Measurements from ENCODE around the gene GLI1. TPM values are rescaled to one million over a fixed set of nuclear protein-coding genes. Genes with fewer than 3 reads are reported as not detected.
A peak's percentile ranks its signal among the peaks of the same experiment; 100 is the strongest.

Gene GLI1
- total and polyA plus RNA-seq, 2 donors (not counting 1 experiment from before 2014, with no cell fraction given) = 0.40 to 2.0 TPM

DNA sequence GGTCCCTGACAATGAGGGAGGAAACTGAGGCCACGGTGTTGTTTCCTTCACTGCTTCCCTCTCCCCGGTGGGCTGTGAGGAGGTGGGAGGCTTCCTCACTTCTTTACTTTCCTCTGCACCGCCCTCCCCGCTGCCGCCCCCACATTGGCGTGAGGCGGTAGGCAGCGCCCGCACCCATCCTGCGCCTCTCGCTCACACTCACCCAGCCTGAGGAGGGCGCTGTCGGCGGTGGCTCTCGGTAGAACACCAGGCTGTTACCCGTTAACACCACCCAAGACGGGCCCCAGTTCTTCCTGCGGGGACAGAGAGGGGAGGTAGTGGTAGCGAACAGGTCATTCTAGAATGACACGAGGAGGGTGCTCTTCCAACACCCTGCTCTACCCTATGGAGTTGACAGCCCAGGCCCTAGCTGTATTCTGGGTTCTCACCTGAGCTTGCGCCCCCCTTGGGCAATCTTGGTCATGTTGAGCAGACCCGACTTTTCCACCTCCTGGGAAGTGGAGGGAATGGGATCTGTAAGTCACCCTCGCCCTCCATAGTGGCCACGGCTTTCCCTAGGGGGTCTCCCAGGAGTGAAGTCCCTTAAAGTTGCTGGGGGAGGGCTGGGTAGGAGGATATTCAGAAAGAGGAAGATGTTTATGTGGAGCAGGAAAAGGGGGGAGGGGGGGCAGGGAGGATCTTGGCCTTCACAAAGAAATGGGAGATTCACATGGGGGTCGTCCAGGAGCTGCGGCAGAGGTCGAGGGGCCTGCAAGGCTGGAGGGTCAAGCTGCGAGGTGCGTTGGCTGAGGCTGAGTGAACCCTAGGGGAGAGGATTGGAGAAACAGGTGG, 16.8 kb downstream of the GLI1 start:
- Histone ChIP-seq H3K4me1 (ENCODE audit: control insufficient read depth, extremely low read depth, insufficient read depth, low read length) (no peaks in the 10 kb centered on the region), H3K27ac (ENCODE audit: insufficient read depth, low read length) (no peak overlapping the region), H3K4me3 (replicated peaks in 1 of 4; ENCODE audit: control extremely low read depth in 1 of 4, insufficient read depth in 1 of 4, low read depth in 3 of 4, low read length in 4 of 4) (peak overlapping the region in 1 of 4 experiments; percentile 33), H3K36me3 (ENCODE audit: control insufficient read depth, insufficient read depth, low read length) (no peaks in the 10 kb centered on the region), H3K79me2 (ENCODE audit: control insufficient read depth, insufficient read depth, low read length) (no peaks in the 10 kb centered on the region), H3K9me3 (ENCODE audit: control insufficient read depth, insufficient read depth, low read depth, low read length) (no peaks in the 10 kb centered on the region), H3K4me2 (ENCODE audit: extremely low read depth, insufficient read depth, low read length) (peak overlapping the region; percentile 79), H3K9ac (ENCODE audit: insufficient read depth, low read length) (no peak overlapping the region), H2AFZ (ENCODE audit: low read length) (no peak overlapping the region), H4K20me1 (ENCODE audit: control insufficient read depth, extremely low read depth, insufficient read depth, low read length) (no peaks in the 10 kb centered on the region), H3K27me3 (ENCODE audit: control insufficient read depth, insufficient read depth, low read length) (peaks cover 63% of the 10 kb centered on the region)
- DNase-seq (ENCODE audit: low read depth in 2 of 2) = no peak
- TF ChIP-seq, protein P1, sequence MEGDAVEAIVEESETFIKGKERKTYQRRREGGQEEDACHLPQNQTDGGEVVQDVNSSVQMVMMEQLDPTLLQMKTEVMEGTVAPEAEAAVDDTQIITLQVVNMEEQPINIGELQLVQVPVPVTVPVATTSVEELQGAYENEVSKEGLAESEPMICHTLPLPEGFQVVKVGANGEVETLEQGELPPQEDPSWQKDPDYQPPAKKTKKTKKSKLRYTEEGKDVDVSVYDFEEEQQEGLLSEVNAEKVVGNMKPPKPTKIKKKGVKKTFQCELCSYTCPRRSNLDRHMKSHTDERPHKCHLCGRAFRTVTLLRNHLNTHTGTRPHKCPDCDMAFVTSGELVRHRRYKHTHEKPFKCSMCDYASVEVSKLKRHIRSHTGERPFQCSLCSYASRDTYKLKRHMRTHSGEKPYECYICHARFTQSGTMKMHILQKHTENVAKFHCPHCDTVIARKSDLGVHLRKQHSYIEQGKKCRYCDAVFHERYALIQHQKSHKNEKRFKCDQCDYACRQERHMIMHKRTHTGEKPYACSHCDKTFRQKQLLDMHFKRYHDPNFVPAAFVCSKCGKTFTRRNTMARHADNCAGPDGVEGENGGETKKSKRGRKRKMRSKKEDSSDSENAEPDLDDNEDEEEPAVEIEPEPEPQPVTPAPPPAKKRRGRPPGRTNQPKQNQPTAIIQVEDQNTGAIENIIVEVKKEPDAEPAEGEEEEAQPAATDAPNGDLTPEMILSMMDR (conservative IDR thresholded peaks at IDR 0.05 in 1 of 2, IDR thresholded peaks at IDR 0.05 in 1 of 2; ENCODE audit: low read depth in 1 of 2, low read length in 2 of 2) = no peak
- TF ChIP-seq EZH2 (IDR thresholded peaks at IDR 0.05; ENCODE audit: low read length, missing control alignments) = no peak

DNA sequence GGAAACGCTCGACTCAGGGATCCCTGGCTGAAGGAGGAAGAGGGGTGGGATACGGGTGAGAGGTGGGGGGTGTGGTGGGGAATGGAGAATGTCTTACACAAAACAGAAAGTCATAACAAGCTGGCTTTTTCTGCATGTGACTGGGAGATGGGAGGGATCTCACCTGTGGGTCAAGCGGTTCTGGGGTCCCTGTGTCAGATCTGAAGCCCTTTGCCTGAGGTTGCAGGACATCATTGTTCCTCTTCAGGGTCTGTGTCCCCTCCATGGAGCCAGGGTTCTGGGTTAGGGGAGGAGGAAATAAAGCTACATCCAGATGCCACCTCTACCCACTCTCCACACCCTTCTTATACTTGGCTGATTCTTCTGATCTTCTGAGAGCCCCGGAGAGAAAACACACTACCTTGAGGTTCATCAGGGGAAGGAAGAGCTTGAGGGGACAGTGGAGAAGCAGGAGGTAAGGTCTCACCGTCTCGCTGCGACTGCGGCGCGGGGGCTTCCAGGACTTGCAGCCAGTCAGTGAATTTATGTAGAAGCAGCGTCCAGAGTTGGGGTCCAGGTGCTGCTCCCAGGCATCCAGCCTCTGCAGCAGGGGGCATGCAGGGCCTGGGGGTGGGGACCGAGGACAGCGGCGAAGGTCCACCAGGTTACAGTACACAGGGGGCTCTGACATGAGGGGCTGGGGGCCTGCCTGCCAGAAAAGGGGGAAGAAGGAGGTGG, 17.6 kb downstream of the GLI1 start:
- no peaks in the 10 kb centered on the region for H3K36me3 ChIP-seq (ENCODE audit: control insufficient read depth, insufficient read depth, low read length)
- no peaks in the 10 kb centered on the region for H3K9me3 ChIP-seq (ENCODE audit: control insufficient read depth, insufficient read depth, low read depth, low read length)
- no peak overlapping the region for H3K27ac ChIP-seq (ENCODE audit: insufficient read depth, low read length)
- H3K4me1 ChIP-seq (ENCODE audit: control insufficient read depth, extremely low read depth, insufficient read depth, low read length) = no peaks in the 10 kb centered on the region
- H3K9ac ChIP-seq (ENCODE audit: insufficient read depth, low read length) = no peak overlapping the region
- no peak overlapping the region for H3K4me2 ChIP-seq (ENCODE audit: extremely low read depth, insufficient read depth, low read length)
- no peak for DNase-seq (ENCODE audit: low read depth in 2 of 2)
- peaks cover 63% of the 10 kb centered on the region for H3K27me3 ChIP-seq (ENCODE audit: control insufficient read depth, insufficient read depth, low read length)
- H3K79me2 ChIP-seq (ENCODE audit: control insufficient read depth, insufficient read depth, low read length) = no peaks in the 10 kb centered on the region
- TF ChIP-seq, protein P1 (conservative IDR thresholded peaks at IDR 0.05 in 1 of 2, IDR thresholded peaks at IDR 0.05 in 1 of 2; ENCODE audit: low read depth in 1 of 2, low read length in 2 of 2) = no peak
- TF ChIP-seq EZH2 (IDR thresholded peaks at IDR 0.05; ENCODE audit: low read length, missing control alignments) = no peak
- H4K20me1 ChIP-seq (ENCODE audit: control insufficient read depth, extremely low read depth, insufficient read depth, low read length) = no peaks in the 10 kb centered on the region
- no peak overlapping the region for H2AFZ ChIP-seq (ENCODE audit: low read length)
- no peak overlapping the region for H3K4me3 ChIP-seq (replicated peaks in 1 of 4; ENCODE audit: control extremely low read depth in 1 of 4, insufficient read depth in 1 of 4, low read depth in 3 of 4, low read length in 4 of 4)

Measured in fibroblast of lung (primary cell).